ENCODE data around the gene TMEM238. TPM values are rescaled to one million over a fixed set of nuclear protein-coding genes. Genes with fewer than 3 reads are reported as not detected.

The TMEM238 gene
- total RNA-seq, 1 donor from 2014 or later: 14.8 TPM

- intact Hi-C loops (cut with micrococcal nuclease): no loop called here
Observed at GRCh38 chr19:55362174-55362989, 21.7 kb downstream of the TMEM238 start.

GRCh38 chr19:55360902-55361301 is 23.2 kb downstream of the TMEM238 start:
- intact Hi-C loops (cut with micrococcal nuclease): no loop called here

GRCh38 chr19:55358943-55359908 is 24.9 kb downstream of the TMEM238 start:
- intact Hi-C loops (cut with micrococcal nuclease): no loop called here

GRCh38 chr19:55358493-55358892 is 25.6 kb downstream of the TMEM238 start:
- intact Hi-C loops (cut with micrococcal nuclease): no loop called here

- intact Hi-C loops (cut with micrococcal nuclease): no loop called here
Observed at GRCh38 chr19:55355213-55355821, 28.8 kb downstream of the TMEM238 start.

GRCh38 chr19:55354698-55355212 is 29.3 kb downstream of the TMEM238 start, which contains the start of gene COX6B2:
Gene COX6B2 (minus strand): TSS chr19:55354719. CDS start chr19:55354521, 198 bp downstream.
- intact Hi-C loops (cut with micrococcal nuclease): loop anchor here (1.0 to 5.0 kb wide), 5 partner anchors 15 to 272 kb away; partner anchors contain the start of genes HSPBP1, KMT5C and RPL28

GRCh38 chr19:55353803-55354697 is 30.0 kb downstream of the TMEM238 start:
- intact Hi-C loops (cut with micrococcal nuclease): loop anchor here (1.0 to 5.0 kb wide), 6 partner anchors 15 to 272 kb away; partner anchors contain the start of genes HSPBP1, KMT5C and RPL28

GRCh38 chr19:55353356-55353802 is 30.7 kb downstream of the TMEM238 start:
- intact Hi-C loops (cut with micrococcal nuclease): loop anchor here (1.0 to 5.0 kb wide), 2 partner anchors 48 to 271 kb away; no protein-coding TSS in a partner anchor

GRCh38 chr19:55352549-55353145 is 31.4 kb downstream of the TMEM238 start:
- intact Hi-C loops (cut with micrococcal nuclease): loop anchor here (1.0 to 5.0 kb wide), 2 partner anchors 47 to 270 kb away; no protein-coding TSS in a partner anchor

GRCh38 chr19:55352040-55352439 is 32.1 kb downstream of the TMEM238 start:
- intact Hi-C loops (cut with micrococcal nuclease): loop anchor here (5.0 kb wide), 1 partner anchor 270 kb away; no protein-coding TSS in a partner anchor

GRCh38 chr19:55350620-55351315 is 33.3 kb downstream of the TMEM238 start:
- intact Hi-C loops (cut with micrococcal nuclease): loop anchor here (5.0 kb wide), 1 partner anchor 268 kb away; no protein-coding TSS in a partner anchor

GRCh38 chr19:55348317-55349034 is 35.6 kb downstream of the TMEM238 start:
- intact Hi-C loops (cut with micrococcal nuclease): no loop called here

- intact Hi-C loops (cut with micrococcal nuclease): no loop called here
Observed at GRCh38 chr19:55347442-55348009, 36.6 kb downstream of the TMEM238 start.

- intact Hi-C loops (cut with micrococcal nuclease): no loop called here
Observed at GRCh38 chr19:55346725-55347441, 37.2 kb downstream of the TMEM238 start.

- intact Hi-C loops (cut with micrococcal nuclease): no loop called here
Observed at GRCh38 chr19:55345818-55346724, 38.0 kb downstream of the TMEM238 start.

Measured in T-helper 1 cell treated with Interleukin-12 subunit alpha and Interleukin-12 subunit beta and Interleukin-4 antibody, amounts not matched to agents 30 ng/mL and 1 ng/mL, for 36 hours (primary cell).